ENCODE results near the gene VAT1L. TPM values are rescaled to one million over a fixed set of nuclear protein-coding genes. Genes with fewer than 3 reads are reported as not detected.

The VAT1L gene
- total and polyA plus RNA-seq, 2 experiments from 2014 or later: 11.0 to 24.4 TPM

DNA sequence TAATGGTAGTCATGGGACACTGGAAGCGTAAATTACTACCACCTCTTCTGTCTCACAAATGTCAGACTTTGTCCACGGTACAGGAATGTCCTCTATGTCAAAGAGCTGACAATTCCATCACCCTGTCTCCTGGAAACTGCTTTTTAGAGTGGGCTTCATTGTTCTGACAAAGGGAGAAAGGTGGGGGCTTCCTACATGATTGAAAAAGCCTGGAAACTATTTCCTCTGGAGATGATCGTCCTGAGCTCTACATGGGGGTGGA is 53.1 kb downstream of the VAT1L start (continued):
- TF ChIP-seq, protein P1, sequence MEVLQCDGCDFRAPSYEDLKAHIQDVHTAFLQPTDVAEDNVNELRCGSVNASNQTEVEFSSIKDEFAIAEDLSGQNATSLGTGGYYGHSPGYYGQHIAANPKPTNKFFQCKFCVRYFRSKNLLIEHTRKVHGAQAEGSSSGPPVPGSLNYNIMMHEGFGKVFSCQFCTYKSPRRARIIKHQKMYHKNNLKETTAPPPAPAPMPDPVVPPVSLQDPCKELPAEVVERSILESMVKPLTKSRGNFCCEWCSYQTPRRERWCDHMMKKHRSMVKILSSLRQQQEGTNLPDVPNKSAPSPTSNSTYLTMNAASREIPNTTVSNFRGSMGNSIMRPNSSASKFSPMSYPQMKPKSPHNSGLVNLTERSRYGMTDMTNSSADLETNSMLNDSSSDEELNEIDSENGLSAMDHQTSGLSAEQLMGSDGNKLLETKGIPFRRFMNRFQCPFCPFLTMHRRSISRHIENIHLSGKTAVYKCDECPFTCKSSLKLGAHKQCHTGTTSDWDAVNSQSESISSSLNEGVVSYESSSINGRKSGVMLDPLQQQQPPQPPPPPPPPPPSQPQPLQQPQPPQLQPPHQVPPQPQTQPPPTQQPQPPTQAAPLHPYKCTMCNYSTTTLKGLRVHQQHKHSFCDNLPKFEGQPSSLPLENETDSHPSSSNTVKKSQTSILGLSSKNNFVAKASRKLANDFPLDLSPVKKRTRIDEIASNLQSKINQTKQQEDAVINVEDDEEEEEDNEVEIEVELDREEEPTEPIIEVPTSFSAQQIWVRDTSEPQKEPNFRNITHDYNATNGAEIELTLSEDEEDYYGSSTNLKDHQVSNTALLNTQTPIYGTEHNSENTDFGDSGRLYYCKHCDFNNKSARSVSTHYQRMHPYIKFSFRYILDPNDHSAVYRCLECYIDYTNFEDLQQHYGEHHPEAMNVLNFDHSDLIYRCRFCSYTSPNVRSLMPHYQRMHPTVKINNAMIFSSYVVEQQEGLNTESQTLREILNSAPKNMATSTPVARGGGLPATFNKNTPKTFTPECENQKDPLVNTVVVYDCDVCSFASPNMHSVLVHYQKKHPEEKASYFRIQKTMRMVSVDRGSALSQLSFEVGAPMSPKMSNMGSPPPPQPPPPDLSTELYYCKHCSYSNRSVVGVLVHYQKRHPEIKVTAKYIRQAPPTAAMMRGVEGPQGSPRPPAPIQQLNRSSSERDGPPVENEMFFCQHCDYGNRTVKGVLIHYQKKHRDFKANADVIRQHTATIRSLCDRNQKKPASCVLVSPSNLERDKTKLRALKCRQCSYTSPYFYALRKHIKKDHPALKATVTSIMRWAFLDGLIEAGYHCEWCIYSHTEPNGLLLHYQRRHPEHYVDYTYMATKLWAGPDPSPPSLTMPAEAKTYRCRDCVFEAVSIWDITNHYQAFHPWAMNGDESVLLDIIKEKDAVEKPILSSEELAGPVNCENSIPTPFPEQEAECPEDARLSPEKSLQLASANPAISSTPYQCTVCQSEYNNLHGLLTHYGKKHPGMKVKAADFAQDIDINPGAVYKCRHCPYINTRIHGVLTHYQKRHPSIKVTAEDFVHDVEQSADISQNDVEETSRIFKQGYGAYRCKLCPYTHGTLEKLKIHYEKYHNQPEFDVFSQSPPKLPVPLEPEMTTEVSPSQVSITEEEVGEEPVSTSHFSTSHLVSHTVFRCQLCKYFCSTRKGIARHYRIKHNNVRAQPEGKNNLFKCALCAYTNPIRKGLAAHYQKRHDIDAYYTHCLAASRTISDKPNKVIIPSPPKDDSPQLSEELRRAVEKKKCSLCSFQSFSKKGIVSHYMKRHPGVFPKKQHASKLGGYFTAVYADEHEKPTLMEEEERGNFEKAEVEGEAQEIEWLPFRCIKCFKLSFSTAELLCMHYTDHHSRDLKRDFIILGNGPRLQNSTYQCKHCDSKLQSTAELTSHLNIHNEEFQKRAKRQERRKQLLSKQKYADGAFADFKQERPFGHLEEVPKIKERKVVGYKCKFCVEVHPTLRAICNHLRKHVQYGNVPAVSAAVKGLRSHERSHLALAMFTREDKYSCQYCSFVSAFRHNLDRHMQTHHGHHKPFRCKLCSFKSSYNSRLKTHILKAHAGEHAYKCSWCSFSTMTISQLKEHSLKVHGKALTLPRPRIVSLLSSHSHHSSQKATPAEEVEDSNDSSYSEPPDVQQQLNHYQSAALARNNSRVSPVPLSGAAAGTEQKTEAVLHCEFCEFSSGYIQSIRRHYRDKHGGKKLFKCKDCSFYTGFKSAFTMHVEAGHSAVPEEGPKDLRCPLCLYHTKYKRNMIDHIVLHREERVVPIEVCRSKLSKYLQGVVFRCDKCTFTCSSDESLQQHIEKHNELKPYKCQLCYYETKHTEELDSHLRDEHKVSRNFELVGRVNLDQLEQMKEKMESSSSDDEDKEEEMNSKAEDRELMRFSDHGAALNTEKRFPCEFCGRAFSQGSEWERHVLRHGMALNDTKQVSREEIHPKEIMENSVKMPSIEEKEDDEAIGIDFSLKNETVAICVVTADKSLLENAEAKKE (CRISPR knock-in tag; IDR thresholded peaks at IDR 0.05): no peak

DNA sequence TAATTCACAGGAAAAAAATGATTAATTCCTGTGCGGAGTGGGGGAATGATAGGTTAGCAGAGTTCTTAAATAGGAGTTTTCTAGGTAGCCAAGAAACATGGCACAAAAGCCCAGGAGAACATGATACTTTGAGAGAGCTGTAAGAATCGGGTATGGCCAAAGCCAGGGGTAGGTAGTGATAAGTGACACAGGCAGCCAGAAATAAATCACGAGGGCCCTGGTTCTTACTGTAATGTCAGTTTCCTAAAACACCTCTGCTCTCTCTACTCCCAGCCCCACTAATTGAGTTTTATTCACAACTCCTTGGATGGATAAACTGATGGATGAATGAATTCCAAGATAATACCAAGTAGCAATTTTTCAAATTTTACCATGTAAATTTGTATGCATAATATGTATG is 54.1 kb downstream of the VAT1L start:
- no peak overlapping the region for H3K27ac ChIP-seq (ENCODE audit: low read depth)
- Mint-ChIP-seq H3K4me1 (peaks cover 10% of the 10 kb centered on the region), H3K27me3 (ENCODE audit: insufficient read depth, low read depth, poor library complexity) (no peaks in the 10 kb centered on the region), H3K36me3 (ENCODE audit: low read depth) (no peaks in the 10 kb centered on the region; the same call in 2 of the 3 replicates), H3K9me3 (no peaks in the 10 kb centered on the region), H3K4me3 (no peak overlapping the region), H3K27ac (peak overlapping the region; percentile 3; the same call in 1 of the 2 replicates)
- H3K79me2 ChIP-seq (replicated peaks; ENCODE audit: insufficient read depth): no peaks in the 10 kb centered on the region
- no peaks in the 10 kb centered on the region; the same call in 1 of the 2 replicates for H3K4me1 ChIP-seq (ENCODE audit: insufficient read depth)
- H4K20me1 ChIP-seq (replicated peaks; ENCODE audit: insufficient read depth): no peaks in the 10 kb centered on the region
- ATAC-seq (no peak), DNase-seq (ENCODE audit: low spot score) (no peak)
- no peaks in the 10 kb centered on the region for H3K27me3 ChIP-seq (ENCODE audit: insufficient read depth)
- H3K36me3 ChIP-seq (ENCODE audit: insufficient read depth): no peaks in the 10 kb centered on the region
- H2AFZ ChIP-seq: no peak overlapping the region
- H3K9me2 ChIP-seq (ENCODE audit: insufficient read depth): no peaks in the 10 kb centered on the region
- no peaks in the 10 kb centered on the region for H3F3A ChIP-seq (replicated peaks; ENCODE audit: low read depth)
- H3K4me2 ChIP-seq: no peak overlapping the region
- H3K4me3 ChIP-seq: no peak overlapping the region
- TF ChIP-seq ZNF114 (CRISPR knock-in tag; IDR thresholded peaks at IDR 0.05) (no peak), NANOG (IDR thresholded peaks at IDR 0.05; ENCODE audit: borderline replicate concordance) (no peak), EZH2 (IDR thresholded peaks at IDR 0.05; ENCODE audit: low read depth, unreplicated experiment) (no peak), EZH2phosphoT487 (IDR thresholded peaks at IDR 0.05; ENCODE audit: unreplicated experiment) (no peak), ZNF331 (CRISPR knock-in tag; IDR thresholded peaks at IDR 0.05; ENCODE audit: low read depth) (no peak), JUNB (IDR thresholded peaks at IDR 0.05; ENCODE audit: unreplicated experiment) (no peak), CREB1 (CRISPR knock-in tag; IDR thresholded peaks at IDR 0.05; ENCODE audit: low read depth) (no peak)
- TF ChIP-seq, protein P2, sequence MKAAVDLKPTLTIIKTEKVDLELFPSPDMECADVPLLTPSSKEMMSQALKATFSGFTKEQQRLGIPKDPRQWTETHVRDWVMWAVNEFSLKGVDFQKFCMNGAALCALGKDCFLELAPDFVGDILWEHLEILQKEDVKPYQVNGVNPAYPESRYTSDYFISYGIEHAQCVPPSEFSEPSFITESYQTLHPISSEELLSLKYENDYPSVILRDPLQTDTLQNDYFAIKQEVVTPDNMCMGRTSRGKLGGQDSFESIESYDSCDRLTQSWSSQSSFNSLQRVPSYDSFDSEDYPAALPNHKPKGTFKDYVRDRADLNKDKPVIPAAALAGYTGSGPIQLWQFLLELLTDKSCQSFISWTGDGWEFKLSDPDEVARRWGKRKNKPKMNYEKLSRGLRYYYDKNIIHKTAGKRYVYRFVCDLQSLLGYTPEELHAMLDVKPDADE (IDR thresholded peaks at IDR 0.05): no peak
- TF ChIP-seq, protein P3, sequence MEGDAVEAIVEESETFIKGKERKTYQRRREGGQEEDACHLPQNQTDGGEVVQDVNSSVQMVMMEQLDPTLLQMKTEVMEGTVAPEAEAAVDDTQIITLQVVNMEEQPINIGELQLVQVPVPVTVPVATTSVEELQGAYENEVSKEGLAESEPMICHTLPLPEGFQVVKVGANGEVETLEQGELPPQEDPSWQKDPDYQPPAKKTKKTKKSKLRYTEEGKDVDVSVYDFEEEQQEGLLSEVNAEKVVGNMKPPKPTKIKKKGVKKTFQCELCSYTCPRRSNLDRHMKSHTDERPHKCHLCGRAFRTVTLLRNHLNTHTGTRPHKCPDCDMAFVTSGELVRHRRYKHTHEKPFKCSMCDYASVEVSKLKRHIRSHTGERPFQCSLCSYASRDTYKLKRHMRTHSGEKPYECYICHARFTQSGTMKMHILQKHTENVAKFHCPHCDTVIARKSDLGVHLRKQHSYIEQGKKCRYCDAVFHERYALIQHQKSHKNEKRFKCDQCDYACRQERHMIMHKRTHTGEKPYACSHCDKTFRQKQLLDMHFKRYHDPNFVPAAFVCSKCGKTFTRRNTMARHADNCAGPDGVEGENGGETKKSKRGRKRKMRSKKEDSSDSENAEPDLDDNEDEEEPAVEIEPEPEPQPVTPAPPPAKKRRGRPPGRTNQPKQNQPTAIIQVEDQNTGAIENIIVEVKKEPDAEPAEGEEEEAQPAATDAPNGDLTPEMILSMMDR (conservative IDR thresholded peaks at IDR 0.05; ENCODE audit: low read depth in 2 of 2): no peak

All from GM23338 (cell line).